ENCODE measurements around the gene TBXA2R.

GRCh38 chr19:3580156-3580934 is 26.3 kb downstream of the TBXA2R start:
- TF ChIP-seq CTCF (IDR thresholded peaks at IDR 0.05; ENCODE audit: low read length) (no peak), EZH2 (IDR thresholded peaks at IDR 0.05; ENCODE audit: borderline replicate concordance, low read length) (no peak)

All from OCI-LY1 (cell line).